H1 (cell line): ENCODE data around the gene CHTF18. TPM values are rescaled to one million over a fixed set of nuclear protein-coding genes. Genes with fewer than 3 reads are reported as not detected.

Source experiments
- CTBP2 ChIP-seq: IDR thresholded peaks from 2 replicates; pipeline ENCODE4 v1.7.0; 2011; ENCODE audit warnings: borderline replicate concordance, mild to moderate bottlenecking, moderate library complexity, mixed read lengths, low read length; ENCODE audit not compliant: insufficient read depth, insufficient read length
- MAFK ChIP-seq: IDR thresholded peaks from 2 replicates; pipeline ENCODE4 v1.6.1; 2012; ENCODE audit warnings: low read depth, mild to moderate bottlenecking, improper control_type of control experiment, low read length
- RAD21 ChIP-seq, 2 experiments: IDR thresholded peaks in 1 of 2; conservative IDR thresholded peaks in 1 of 2; 2 replicates each; pipeline ENCODE4 v1.6.1; 2011; ENCODE audit warnings: low read depth in 2 of 2, low read length in 2 of 2, improper control_type of control experiment in 1 of 2, inconsistent platforms in 1 of 2, mild to moderate bottlenecking in 1 of 2, moderate library complexity in 1 of 2
- SIRT6 ChIP-seq: IDR thresholded peaks from one replicate; pipeline ENCODE4 v1.7.1; 2012; ENCODE audit warnings: low read length, inconsistent platforms
- SP1 ChIP-seq: IDR thresholded peaks from 2 replicates; pipeline ENCODE4 v1.6.1; 2011; ENCODE audit warnings: low read depth, low read length
- TAF1 ChIP-seq: IDR thresholded peaks from 2 replicates; pipeline ENCODE4 v1.6.1; 2011; ENCODE audit warnings: mild to moderate bottlenecking, low read depth, low read length
- polyA plus RNA-seq, 7 experiments: library from polyadenylated mRNA; depleted of rRNA in 3 of 7; stranded (reverse) in 5 of 7; unstranded in 2 of 7; fragments of >200 nt in 5 of 7; fragments of 200-250 nt in 2 of 7; gene quantifications; 1 replicate in 5 of 7; 2 replicates in 1 of 7; 4 replicates in 1 of 7; pipeline versions ENCODE4 v1.2.1 to v1.2.3, GENCODE V29; 2011 to 2013; ENCODE audit warnings: missing spikeins in 2 of 7, mixed read lengths in 2 of 7
- total RNA-seq: library from RNA; stranded (reverse); fragmentation: NEBNext Ultra II Directional; extraction: Animal tissue kit (Norgen Biotek cat#: 25700); gene quantifications from 2 replicates; pipeline ENCODE4 v1.2.1, GENCODE V29; 2021

CHTF18 gene
- total and polyA plus RNA-seq, 2 of the 8 experiments (the other 6 are each of a cell fraction or from before 2014, with no cell fraction given), result 75.3 to 104 TPM

DNA sequence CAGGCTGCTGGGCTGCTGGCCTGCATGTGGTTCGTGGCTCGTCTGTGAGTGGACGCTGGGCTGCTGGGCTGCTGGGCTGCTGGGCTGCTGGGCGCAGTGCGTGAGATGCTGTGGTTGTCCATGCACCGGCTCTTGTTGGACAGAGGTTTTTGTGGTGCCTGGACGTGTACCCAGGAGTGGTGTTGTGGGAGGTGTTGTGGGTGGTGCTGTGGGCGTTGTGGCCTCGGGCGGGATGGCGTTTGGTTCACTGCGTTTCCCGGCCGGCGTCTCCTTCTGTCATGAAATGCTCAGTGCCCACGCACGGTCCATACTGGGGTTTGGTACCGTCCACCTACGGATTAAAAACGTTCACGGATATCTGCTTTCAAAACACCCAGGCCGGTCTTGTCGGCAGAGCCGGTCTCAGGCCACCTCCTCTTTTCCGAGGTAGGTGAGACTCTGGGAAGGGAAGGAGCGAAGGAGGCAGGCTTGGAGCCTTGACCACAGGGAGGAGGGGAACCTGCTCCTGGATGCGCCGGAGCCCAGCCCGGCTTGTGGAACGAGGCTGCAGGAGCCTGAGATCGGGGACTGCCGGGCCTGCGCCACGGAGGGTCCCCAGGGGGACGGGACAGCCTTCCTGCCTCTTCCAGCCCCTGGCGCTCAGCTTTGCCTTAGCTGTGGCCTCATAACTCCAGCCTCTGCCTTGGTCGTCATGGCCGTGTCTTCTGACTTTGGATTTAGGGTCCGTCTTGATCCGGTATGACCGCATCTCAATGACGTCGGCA, 41.9 kb downstream of the CHTF18 start (continued):
- TF ChIP-seq SIRT6, result no peak
- no peak for TF ChIP-seq MAFK
- TF ChIP-seq TAF1, result no peak
- no peak for TF ChIP-seq RAD21 (IDR thresholded peaks at IDR 0.05 in 1 of 2, conservative IDR thresholded peaks at IDR 0.05 in 1 of 2; ENCODE audit: low read depth in 2 of 2, low read length in 2 of 2)
- TF ChIP-seq CTBP2, result no peak
- TF ChIP-seq SP1, result no peak
